CD4-positive, alpha-beta T cell treated with Interferon gamma for 1 hour (primary cell): ENCODE results near the gene CELSR3.

Source experiments
- DNase-seq: peaks from one replicate; pipeline ENCODE4 v3.0.0-alpha.2; 2020

The CELSR3 gene

DNA sequence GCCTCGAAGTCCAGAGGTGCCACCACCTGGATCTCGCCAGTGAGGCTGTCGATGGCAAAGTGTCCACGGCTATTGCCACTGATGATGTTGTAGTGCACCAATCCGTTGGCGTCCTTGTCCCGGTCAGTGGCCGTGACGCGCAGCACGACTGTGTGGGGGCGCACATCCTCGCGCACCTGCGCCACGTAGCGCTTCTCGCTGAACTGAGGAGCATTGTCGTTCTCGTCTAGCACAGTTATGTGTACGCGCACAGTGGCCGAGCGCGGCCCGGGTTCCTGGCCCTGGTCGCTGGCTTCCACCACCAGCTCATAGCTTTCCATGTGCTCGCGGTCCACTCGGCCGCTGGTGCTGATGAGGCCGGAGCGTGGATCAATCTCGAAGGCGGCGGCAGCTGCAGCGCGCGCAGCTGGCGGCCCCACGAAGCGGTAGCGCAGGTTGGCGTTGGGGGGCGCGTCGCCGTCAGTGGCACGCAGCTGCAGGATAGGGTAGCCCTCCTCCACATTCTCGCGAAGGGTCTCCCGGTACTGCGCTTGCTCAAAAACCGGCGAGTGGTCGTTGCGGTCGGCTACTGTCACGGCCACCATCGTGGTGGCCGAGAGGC is 1.8 kb downstream of the CELSR3 start:
- no peak for DNase-seq

DNA sequence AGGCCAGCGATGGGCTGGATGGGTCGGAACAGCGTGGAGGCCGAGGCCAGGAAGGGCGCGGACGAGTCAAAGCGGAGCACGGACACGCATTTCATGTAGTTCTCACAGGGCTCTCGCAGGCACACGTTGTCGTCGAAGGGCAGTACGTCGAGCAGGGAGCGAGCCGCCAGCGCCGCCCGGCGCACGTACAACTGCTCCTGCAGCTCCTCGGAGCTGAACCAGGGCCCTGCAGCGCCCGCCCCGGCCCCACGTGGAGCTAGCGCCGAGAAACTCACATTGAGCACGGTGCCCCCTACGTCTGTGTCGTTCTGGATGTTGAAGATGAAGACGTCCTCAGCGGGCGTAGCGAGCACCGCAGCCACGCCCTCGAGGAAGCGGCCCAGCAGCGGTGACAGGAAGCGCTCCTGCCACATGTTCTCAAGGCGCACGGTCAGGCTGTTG is 5.8 kb downstream of the CELSR3 start:
- DNase-seq = peak; percentile 23

DNA sequence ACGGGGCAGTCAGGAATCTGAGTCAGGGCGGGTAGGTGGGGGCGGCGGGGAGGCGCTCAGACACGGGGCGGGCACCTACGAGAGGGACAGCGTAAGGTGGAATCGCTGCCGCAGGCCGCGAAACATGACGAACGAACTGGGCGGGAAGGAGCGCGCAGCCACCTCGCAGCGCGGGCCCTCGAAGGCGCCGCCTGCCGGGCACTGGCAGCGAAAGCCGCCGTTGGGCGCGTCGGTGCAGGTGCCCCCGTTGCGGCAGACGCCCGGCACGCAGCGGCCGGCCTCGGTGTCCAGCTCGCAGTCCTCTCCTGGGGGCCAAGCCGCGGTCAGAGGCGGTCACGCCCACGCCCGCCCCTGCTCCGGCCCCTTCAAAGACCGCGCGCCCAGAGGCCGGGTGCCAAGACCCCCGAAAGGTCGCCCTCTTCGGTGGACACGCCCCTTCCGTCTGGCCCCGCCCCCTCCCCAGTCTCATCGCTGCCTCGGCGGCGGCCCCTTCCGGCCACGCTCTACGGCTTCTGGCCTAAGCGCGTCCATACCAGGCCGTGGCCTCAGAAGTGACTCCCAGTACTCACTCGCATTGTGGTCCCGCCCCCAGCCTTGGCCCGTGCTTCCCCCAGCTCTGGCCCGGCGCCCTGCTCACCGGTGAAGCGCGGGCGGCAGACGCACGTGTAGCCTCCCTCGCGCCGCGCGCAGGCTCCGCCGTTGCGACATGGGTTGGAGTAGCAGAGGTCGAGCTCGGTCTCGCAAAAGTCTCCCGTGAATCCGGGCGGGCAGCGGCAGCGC is 6.4 kb downstream of the CELSR3 start:
- peak; percentile 84 for DNase-seq

DNA sequence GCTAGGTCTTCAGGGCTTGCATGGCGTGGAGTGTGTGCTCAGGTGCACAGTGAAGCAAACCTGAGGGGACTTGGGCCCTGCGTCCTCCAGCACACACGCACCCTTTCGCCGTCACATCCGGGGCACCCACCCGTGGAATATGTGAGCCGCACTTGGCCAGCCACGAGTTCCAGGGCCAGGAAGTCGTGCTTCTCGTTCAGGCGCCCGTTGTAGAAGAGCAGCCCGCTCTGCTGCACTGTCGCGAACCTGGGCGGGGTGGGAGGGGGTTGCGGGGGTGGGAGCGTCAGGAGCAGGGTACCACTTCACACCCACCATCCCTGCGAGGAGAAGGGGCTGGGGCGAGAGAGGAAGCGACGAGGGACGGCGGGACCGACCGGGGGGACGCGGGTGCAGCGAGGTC is 7.1 kb downstream of the CELSR3 start:
- peak; percentile 42 for DNase-seq

DNA sequence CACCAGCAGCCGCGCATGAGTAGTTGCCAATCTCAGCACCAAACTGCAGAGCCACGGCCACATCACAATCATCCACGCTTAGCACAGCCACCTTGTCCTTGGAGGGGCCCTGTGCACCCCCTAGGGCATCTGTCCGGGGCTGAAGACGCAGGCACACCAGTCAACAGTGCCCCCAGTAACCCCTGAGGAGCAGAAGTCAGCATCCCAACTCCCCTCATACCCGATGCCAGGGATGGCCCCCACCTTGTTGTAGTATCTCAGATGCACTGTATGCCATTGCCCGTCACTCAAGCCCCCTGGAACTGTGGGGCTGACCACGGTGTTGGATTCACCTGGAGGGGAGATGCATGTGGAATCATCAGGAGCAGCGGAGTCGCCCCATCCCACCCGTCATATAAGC is 7.6 kb downstream of the CELSR3 start:
- DNase-seq = no peak

DNA sequence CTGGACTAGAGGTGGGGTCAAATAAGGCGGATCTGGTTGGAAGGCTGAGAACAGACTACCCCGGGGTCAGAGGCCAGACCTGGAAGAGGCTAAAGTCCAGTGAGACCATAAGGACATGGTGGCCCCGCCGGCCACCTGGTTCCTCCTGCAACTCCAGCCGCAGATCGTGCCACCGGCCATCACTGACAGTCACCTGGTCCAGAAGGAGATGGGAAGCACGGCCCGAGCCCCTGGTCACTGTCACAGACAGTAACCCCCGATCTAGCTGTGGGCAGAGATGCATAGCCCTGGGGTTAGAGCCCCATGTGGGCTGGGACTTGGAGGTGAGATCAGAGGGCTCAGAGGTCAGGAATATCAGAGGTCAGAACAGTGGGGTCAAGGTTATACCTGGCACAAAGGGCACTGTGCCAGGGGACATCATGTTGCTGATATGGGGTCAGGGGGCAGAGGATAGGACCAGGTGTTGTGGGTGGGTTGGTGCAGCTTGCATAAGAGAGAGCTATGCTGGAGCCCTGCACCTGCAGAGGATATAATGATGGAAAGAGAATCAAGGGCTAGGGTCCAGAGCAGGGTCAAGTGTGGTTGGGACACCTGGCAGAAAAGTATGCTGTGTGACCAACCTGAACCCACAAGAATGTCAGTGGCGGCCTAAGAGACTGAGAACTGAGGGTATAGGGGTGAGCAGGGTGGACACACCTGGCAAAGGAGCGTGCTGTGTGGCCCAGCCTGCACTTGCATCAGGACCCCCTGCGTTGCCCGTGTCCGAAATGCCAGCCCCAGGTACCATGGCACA is 9.6 kb downstream of the CELSR3 start:
- DNase-seq = no peak

DNA sequence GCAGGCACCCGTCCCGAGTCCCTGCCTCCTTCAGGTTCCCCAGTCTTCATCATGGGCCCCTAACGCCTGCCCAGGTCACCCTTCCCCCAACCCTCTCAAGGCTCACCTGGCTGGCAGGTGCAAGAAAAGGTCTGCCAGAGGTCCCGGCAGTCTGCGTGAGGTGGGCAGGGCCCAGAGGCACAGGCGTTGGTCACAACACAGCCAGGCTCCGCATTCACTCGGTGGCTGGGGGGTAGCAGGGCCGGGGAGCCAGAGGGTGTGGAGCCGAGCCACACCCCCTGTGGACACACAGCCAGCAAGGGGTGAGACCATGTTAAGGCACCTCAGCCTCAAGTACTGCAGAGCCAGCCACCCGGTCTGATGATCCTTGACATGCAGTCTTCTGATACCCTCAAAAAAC is 10.9 kb downstream of the CELSR3 start:
- no peak for DNase-seq

DNA sequence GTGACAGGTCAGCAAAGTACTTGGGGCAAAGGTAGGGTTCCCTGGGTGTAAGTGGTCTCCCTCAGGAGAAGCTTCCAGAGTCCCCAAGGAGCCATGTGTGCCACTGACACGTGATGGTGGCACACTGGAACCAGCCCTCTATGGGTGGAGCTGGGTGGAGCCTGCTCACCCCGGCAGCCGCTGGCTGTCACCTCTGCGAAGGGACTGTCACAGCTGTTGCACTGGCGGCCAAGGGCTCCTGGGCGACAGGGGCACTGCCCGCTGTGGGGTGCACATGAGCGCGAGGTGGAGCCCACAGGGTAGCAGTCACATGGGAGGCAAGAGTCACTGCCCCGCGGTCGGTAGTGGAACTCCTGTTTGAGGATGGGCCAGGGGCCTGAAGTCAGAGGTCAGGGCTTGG is 12.0 kb downstream of the CELSR3 start:
- DNase-seq = no peak

DNA sequence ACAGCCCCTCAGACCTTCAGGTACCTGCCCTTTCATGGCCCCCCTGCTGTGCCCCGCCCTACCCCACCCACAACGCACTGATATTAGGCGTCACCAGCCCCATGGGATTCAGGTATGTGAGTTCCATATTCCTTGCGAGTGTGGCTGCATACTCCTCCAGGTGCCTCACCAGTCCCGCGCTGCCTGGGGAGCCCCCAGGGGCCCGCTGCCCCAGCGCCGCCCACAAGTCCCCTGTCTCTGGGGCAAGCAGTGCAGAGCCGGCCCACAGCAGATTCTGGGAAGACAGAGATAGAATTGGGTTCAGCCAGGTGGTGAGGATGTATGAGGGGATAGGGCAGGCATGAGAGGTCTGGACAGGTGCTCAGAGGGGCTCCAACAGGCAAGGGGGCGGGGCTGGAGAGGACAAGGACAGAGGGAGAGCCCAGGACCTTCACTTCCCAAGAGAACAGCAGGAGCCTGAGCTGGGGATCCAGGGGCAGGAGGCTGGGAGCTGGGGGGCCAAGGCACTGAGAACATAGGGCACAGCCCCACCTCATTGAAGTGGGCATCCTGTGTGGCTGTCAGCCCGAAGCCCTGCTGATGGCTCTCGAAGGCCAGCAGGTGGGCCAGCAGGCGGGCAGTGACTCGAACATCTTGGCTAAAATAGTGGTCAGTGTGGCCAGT is 14.4 kb downstream of the CELSR3 start:
- no peak for DNase-seq

DNA sequence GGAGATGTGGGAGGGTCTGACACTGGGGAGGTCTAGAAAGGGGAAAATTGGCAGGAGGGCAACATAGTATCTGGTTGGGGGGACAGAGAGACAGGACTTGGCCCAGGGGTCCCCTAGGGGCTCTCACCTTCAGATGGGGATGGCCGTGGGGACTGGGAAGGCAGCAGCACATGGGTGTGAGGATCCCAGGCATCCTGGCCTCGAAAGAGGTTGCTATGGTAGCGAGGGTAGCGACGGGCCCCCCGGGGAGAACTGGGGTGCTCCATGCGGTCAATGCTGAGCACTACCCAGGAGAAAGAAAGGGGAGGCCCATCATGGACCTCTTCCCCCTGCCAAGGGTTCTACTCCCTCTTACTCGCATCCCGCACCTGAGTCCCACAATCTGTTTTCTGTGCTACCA is 15.0 kb downstream of the CELSR3 start:
- no peak for DNase-seq

DNA sequence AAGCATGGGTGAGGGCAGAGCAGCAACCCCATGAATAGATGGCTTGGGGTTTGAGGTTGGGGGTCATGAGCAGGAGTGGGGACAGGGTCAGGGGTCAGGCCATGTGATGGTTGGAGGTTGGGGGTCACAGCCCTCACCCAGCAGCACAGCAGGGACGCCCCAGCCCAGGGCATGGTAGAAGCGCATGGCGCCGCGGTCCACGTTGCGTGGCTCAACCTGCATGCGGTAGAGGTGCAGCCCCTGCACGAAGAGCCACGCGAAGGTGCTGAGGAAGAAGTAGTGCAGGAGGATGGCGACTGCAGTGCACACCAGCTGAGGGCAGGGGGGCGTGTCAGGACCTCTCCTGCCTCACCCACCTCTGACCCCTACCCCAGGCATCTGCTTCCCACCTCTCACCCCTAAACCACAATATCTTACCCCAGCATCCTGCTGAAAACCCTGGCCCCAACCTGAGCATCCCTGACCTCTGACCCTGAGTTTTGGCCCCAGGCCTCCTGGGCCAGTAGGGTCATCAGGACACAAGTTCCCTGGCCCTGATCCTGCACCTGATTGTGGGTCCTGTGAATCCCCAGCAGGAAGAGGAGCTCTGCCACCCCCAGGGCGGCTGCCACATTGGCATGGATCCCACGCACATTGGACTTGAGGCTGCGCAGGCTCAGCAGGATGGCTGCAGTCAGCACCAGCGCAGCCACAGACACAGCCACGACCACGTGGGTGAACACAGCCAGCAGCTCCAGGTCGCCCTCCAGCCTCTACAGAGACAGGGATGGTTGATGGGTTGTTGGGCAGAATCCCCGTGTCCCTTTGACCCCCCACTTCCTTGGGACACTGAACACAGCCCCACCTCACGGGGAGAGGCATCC is 17.6 kb downstream of the CELSR3 start:
- DNase-seq = no peak

DNA sequence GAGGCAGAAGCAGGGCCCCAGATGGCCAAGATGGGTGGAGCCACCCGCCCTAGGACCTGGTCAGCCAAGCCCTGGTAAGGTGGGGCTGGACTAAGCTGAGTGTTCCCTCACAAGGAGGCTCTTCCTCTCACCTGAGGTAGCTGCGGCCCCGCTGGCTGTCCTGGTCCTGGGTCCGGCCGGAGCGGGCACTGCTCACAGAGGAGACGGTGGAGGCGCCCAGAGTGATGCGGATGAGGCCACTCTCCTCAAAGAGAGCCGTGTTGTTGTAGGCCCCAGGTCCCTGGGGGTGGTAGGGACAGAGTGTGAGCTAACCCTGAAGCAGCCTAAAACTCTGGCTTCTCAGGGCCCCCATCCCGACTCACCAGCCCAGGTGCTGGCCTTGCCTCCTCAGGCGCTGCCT is 20.1 kb downstream of the CELSR3 start:
- no peak for DNase-seq

DNA sequence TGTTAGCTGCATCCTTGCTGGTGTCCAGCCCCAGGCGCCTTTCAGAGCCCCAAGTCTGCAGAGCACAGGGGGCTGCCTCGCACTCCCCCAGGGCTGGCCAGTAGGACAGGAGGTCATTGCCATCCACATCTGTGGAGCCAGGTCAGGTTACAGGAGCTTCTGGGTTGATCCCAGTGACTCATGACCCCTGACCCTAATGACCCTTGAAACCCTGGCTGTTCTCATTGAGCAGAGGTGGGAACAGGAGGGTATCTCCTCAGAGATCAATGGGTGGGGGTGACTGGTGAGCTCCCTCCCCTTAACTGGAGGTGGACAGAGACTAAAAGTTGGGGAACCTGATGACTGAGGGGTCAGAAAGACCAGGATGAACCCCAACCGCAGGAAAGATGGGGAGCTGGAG is 21.3 kb downstream of the CELSR3 start:
- DNase-seq = no peak

DNA sequence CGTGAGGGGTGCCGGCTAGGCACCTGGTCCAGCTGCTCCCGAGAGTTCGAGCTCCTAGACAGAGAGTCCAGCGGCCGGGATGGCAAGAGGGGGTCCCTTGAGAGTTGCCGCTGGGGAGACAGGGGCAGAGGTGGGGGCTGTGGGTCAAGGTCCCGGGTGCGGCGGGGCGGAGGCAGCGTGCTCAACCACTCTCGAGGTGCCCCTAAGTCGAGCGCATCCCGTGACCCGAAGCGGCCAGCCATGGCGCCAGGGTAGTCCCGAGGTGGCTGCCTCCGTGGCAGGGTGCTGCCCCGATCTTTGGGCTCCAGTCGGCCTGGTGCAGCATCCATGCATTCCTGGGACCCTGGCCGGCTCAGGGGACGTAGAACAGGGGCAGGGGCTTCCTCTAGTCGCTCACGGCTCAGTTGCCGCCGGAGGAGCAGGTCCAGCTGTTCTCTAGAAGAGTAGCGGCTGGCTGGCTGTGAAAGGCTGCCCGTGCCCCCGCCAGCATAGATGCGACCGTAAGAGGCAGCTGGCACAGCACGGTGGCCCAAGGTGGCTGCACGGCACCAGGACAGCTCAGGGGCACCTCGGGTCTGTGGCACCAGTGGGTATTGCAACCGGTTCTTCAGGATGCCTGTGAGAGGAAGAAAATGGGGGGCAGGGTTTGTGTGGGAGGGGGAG is 22.6 kb downstream of the CELSR3 start:
- no peak for DNase-seq

DNA sequence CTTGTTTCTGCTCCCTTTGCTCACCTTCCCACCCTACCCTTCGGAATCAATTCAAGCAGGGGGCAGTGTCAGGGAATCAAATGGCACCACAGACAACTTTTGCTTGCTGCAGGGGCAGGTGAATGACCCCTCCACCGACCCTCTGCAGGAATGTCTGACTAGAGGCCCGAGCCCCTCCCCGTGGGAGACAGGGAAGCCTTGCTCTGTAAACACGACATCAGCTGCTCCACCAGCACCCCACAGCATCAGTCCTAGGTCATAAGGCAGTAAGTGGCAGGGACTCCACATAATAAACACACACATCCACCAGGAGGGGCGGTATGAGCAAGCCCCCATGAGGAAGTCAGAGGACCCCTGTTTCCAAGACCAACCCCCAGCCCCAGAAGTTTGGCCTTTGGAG is 25.4 kb downstream of the CELSR3 start:
- DNase-seq = no peak

DNA sequence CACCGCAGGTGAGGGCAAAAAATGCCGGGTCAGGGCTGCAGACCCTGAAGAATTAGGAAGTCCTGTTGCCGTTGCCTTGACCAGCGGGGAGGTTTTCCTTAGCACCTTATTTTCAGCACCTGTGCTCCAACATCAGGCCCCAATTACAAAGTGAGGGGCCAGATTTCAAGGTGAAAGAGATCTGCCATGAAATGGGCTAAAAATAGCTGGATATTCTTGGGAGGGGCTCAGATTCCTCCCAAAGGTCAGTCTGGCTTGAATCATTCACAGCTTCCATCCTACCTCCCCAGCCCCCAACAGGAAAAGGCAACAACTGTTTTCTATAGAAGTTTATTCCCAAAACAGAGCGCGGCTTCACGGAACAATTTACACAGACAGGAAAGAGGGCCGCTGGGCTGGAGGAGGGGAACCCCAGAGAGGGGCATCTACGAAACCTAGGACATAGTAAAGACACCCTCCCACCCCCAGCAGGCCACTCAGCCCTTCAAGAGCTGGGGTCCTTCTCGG is 26.5 kb downstream of the CELSR3 start:
- DNase-seq = no peak

DNA sequence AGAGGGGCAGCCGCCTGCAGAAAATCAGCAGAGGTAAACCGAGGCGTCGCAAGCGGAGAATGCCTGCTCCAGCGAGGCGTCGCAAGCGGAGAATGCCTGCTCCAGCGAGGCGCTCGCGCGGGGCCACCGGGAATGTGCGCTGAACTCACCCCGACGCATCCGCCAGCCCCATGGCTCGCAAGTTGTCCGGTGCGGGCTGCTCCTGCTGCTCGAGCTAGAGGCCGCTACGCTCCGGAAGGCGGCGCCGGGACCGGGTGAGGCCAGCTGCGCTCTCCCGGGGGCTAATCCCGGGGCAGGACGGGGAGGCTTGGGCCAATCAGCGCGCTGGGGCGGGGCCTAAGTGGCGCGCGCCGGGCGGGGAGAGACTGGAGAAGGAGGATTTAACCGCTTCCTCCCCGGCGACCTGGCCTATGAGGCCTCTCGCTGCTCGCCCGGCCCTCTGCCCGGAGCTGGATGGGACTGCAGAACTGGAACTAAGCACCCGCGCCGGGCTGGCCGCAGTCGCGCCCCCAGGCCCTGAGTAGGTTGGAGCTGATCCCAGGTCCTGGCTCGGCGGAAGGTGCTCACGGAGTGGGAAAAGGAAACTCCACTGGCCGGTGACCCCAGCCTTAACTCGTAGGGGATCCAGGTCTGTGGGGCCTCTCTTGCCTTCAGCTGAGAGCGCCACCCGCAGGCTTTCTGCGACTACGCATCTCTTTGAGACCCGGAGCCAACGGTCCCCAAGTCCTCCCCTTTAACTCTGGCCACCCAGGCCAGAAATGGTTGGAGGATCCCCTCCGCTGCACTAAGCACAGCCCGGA is 27.3 kb downstream of the CELSR3 start, which contains the start of gene SLC26A6:
Gene SLC26A6, minus strand, starts transcription at position 240 of the 800 bp plus-strand sequence. Its CDS starts 68 bp downstream, at position 172.
- DNase-seq = peak; percentile 90

DNA sequence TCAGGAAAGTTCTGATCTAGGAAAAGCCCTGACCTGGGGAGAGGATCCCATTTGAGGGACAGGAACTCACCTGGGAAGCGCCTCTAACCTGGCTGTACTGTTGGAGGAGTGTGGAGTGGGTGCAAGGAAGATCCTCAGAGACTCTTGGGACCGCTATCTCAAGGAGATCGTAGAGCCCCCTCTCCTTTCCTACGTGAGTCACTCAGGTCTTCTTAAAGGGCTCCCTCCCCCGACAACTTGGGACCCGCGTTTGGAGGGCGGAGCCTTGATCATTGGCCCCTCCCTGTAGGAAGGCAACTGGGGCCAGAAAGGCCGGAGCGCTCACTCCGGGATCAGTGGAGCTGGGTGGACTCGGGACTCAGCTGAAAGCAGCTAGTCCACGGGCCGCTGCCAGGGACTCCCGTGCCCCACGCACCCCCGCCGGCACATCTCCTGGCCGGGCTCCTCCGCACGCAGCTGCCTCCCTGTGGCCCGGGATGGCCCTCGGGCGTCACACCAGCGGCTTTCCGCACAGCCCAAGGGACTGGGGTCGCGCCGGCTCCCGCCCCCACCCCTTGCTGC is 27.9 kb downstream of the CELSR3 start:
- DNase-seq = peak; percentile 12

DNA sequence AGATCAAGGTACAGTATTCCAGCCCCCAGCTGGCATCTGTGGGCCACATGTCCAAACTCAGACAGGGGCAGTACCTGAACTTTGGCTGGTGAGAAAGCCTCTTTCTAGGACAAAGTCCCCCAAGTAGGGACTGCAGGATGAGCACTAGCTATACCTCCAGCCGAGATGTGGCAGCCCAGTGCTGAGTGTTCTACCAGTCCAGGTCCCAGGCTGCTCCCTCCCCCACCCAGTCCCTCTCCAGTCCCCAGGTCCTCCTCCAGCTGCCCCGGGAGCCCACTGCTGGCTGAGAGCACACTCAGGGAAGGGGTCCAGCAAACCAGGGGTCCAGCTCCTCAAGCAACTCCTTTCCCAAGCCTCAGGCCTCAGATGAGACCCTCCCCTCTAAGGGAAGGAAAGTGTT is 28.9 kb downstream of the CELSR3 start:
- no peak for DNase-seq

DNA sequence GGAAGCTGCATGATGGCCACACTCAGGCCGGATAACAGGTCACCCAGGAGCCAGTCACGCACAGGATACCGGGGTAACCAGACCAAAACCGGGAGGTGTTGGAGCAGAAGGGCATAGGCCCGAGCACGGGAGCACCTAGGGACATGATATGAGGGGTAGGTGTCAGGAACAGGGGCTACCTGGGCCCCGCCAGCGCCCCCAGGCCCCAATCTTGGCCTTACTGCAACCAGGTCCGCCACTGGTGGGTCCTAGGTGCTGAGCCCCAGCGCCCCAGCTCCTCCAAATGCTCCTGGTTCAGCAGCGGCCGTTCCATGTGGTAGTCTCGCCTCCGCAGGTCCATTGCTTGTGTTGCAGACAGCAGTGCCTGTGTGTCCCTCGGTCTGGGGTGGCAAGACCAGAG is 29.4 kb downstream of the CELSR3 start:
- no peak for DNase-seq
